Measurements from ENCODE around the gene KLF5.

KLF5 gene

GRCh38 chr13:73060251-73061160 is 1.7 kb downstream of the KLF5 start:
- DNase-seq: no peak

GRCh38 chr13:73061473-73061872 is 2.7 kb downstream of the KLF5 start:
- no peak for DNase-seq

- DNase-seq: no peak
These were observed 3.1 kb downstream of the KLF5 start for GRCh38 chr13:73061876-73062275.

GRCh38 chr13:73062468-73062867 is 3.7 kb downstream of the KLF5 start:
- no peak for DNase-seq

- DNase-seq: no peak
These were observed 4.4 kb downstream of the KLF5 start for GRCh38 chr13:73063166-73063565.

- no peak for DNase-seq
These were observed 6.2 kb downstream of the KLF5 start for GRCh38 chr13:73065036-73065435.

DNA sequence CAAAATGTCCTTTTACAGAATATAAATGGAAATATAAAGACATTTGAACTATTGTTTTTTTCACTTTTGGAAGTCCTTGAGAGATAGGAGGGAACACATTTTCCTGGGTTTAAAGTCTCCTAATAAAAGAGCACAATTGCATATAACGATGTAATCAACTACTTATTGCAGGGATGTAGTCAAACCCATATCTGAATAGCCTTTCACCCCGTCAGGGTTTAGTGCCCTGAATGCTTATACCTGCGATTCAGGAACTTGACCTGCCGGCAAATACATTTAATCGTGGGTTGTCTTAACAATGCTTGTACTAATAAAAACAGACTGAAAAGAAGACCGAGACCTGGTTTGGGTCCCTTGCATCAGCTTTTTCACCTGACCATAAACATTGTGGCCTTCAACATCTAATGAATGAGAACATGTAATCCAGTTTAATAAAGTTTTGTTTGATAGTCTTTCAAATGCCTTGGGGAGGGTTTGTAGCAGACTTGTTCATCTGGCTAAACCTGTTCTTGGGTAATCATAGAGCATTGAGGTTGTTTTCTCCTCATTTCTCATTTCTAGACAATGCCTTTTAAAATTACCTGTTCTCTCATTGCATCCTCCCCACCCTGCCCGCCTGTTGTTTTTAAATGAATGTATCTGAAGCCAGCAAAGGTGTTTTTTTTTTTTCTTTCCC is 7.0 kb downstream of the KLF5 start:
- DNase-seq: no peak

- DNase-seq: no peak
These were observed 10.5 kb downstream of the KLF5 start for GRCh38 chr13:73069206-73069805.

DNA sequence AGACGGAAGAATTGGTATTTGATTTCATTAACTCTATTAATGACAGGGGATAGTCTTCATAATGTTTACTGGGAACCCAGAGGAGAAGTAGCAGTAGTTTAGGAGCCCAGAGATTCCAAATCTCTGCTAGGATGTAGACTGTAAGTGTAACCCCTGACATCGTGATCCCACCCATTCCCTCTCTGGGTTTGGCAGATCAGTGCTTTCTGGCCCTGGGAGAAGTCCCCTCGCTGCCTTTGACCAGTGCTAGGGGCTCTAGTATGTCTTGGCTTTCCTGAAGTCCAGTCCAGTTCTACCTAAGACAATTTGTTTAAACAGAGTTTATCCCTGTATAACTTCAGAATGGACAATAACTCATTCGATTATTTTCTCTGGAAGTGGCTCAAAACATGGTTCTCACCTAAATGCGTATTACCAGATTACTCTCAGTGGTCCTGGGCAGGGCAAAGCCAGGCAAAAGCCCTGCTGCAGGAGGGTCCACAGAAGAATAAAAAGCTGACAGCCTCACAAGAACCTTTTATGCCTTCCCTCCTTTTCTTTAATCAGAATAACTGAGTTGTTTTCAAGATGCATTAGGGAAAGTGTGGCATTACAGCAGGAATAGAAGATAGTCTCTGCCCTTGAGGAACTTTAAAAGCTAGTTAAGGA is 11.8 kb downstream of the KLF5 start:
- no peak for DNase-seq

DNA sequence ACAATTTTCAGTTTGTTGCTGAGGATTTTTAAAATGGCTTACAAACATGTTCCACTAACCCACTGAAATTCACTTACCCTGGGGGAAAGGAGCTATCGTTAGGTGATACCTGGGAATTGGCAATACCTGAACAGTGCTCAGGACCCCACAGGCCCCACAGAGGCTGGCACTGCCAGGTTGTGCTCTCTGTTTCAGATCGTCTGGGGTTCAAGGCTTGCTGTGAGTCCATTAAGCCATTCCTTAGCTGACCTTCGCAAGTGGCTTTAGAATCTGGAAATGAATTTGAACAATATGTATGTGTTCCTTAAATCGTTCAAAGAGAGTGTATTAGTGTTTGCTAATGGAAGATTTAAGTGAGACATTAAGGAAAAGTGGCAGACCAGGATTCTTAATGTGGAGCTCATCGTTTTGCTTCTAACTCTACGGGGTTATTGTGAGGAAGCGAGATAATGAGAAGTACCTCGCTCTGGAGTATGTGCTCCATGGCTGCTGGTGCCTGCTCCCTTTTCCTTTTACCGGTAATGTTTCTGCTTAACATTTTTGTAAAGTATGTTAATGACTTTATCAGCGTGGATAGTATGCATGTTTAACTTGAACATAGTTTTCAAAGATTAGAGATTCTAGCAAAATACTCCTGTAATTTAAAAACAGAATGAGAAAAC is 13.6 kb downstream of the KLF5 start:
- DNase-seq: no peak

DNA sequence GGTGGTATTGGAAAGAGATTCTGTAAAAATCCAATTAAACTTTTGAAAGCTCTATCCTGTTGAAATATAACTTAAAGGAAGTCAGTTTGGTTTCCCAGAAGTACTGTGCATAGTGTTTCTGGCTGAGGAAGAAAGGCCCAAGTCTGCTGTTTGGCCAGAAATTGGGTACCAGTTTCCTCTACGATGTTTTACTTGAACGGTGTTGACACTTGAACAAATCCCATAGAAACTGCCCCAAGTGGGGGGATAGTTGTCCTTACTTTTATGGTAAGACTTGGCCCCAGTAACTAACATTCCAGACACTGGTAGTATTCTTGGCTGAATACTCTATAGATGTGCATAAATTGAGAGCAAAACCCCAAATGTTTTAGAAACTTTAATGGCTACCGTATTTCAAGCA is 14.2 kb downstream of the KLF5 start:
- DNase-seq: no peak

GRCh38 chr13:73074014-73074413 is 15.2 kb downstream of the KLF5 start:
- DNase-seq: no peak

DNA sequence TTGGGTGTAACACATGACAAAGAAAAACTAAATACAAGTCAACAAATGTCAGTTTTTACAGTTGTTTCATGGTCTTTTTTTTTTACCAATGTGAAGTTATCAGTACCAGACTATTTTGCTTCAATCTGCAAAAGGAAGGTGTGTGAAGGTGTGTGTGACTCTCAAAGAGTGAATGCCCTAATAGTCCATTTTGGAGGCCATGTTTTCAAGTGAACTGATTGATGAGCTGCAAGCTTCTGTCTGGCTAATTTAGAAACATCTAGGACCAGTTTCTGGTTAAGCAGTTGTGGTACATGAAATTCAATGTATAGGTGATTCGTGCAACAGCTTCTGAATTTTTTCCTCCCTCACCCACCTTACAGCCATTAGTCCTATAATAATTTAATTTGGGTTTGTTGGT is 16.1 kb downstream of the KLF5 start:
- no peak for DNase-seq

DNA sequence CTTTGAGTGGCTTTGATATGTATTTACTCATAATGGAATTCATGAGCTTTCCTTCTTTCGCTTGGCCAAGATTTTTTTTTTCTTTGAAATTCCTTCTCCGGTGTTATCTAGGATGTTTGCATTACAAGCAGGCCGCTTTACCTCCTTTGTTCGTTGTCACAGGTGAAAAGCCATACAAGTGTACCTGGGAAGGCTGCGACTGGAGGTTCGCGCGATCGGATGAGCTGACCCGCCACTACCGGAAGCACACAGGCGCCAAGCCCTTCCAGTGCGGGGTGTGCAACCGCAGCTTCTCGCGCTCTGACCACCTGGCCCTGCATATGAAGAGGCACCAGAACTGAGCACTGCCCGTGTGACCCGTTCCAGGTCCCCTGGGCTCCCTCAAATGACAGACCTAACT is 16.7 kb downstream of the KLF5 start:
- DNase-seq: no peak

- no peak for DNase-seq
These were observed 17.1 kb downstream of the KLF5 start for GRCh38 chr13:73075954-73076353.

- DNase-seq: no peak
These were observed 19.1 kb downstream of the KLF5 start for GRCh38 chr13:73077865-73078264.

DNA sequence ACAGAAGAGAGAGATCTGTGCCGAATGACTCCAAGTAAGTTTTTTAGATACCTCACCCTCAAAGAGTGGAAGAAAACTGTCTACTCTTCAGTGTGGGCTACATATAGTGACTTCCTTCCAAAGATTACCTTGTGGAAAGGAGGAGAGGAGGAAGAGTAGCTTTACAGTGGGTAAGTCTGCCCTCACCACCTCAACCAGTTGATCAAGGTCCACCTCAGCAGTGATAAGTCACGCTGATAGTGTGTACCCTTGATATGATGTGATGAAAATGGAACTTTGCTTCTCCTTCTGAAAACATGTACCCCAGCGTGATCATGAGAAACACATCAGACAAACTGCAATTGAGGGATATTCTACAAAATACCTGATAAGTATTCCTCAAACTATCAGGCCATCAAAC is 20.6 kb downstream of the KLF5 start:
- no peak for DNase-seq

DNA sequence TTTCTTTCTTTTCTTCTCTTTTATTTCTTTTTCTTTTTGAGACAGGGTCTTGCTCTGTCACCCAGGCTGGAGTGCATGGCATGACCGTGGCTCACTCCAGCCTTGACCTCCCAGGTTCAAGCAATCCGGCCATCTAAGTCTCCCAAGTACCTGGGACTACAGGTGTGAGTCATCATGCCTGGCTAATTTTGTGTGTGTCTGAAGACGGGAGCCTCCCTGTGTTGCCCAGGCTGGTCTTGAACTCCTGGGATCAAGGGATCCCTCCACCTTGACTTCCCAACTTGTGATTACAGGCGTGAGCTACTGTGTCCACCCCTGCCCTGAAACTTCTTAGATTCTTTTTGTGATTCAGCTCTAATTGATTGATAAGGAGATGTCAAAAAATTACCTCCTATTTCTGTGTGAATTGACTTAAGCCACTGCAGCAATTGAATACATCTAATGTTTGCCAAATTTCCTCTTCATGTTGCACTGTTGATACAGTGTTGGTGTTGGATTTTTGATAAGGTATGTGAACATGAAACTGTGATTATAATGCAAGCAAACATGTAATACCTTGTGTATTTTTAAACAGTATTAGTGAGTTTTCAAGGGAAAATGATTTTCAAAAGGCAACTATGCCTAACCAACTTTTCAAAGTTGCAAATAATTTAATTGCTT is 22.6 kb downstream of the KLF5 start:
- no peak for DNase-seq

DNA sequence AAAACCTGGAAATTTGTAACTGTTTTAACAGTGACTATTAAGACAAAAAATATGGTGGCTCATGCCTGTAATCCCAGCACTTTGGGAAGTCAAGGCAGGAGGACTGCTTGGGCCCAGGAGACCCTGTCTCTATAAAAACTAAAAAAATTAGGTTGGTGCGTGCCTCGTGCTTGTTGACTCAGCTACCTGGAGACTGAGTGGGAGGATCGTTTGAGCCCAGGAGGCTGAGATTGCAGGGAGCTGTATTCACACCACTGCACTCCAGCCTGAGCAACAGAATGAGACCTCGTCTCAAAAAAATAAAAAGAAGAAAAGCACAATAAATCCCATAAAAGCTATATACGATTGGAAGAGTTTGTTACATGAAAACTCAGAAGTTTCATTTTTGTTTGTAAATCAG is 23.7 kb downstream of the KLF5 start:
- DNase-seq: no peak

- no peak for DNase-seq
These were observed 24.1 kb downstream of the KLF5 start for GRCh38 chr13:73082895-73083294.

DNA sequence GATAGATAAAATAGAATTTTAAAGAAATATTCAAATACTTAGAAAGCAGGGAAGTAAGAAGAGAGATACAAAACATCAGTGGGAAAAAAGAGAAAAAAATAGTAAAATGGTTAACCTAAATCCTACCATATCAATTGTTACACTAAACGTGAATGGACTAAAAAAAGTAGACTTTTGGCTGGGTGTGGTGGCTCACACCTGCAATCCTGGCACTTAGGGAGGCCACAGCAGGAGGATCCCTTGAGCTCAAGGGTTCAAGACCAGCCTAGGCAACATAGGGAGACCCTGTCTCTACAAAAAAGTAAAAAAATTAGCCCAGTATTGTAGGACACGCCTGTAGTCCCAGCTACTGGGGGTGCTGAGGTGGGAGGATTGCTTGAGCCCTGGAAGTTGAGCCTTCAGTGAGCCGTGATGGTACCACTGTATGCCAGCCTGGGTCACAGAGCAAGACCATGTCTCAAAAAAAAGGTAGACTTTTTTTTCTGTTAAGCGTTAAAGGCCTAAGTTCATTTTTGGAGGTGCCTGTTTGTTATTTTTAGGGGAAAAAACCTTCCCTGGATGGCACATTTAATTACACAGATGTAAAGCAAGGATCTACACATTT is 29.6 kb downstream of the KLF5 start:
- DNase-seq: no peak

GRCh38 chr13:73089213-73089612 is 30.4 kb downstream of the KLF5 start:
- no peak for DNase-seq

All from NCI-H2107 (cell line).